Renal pelvis (tissue), 3 donors: ENCODE data around the gene CDC42BPB. TPM values are rescaled to one million over a fixed set of nuclear protein-coding genes. Genes with fewer than 3 reads are reported as not detected.

ENCODE experiments used
- polyA plus RNA-seq, 3 donors: library from polyadenylated mRNA; unstranded; fragments of 120-200 nt; gene quantifications; one replicate each; pipeline ENCODE4 v1.2.1, GENCODE V29; 2013; ENCODE audit not compliant: insufficient read length in 3 of 3

The CDC42BPB gene
- polyA plus RNA-seq, 3 donors = 78.6 to 93.7 (median 90.9) TPM

Other genes with a start within 250 kb of the CDC42BPB start
- gene AMN, start 134.9 kb downstream of the CDC42BPB start, polyA plus RNA-seq = 10 to 100 TPM; 43.3 to 50.0 (median 47.3) TPM
- gene LBHD2, start 26.7 kb upstream of the CDC42BPB start, polyA plus RNA-seq = not detected
- gene EXOC3L4, start 37.2 kb upstream of the CDC42BPB start, polyA plus RNA-seq = 1 to 10 TPM; 2.3 to 8.3 (median 6.1) TPM
- 10 to 100 TPM; 29.9 to 42.4 (median 34.5) TPM for gene TNFAIP2, start 65.9 kb upstream of the CDC42BPB start, polyA plus RNA-seq